ENCODE measurements around the gene NUBPL.
"Not testable (repeated sequence)": the region's sequence is repeated elsewhere in the genome, so short reads cannot be mapped to it uniquely, and the experiment has no call there.

Gene NUBPL

GRCh38 chr14:31887929-31888580, 326.9 kb downstream of the NUBPL start:
- no peaks in the 10 kb centered on the region for H3K36me3 ChIP-seq

GRCh38 chr14:31889297-31889696, 328.1 kb downstream of the NUBPL start:
- H3K9me3 ChIP-seq: no peaks in the 10 kb centered on the region
- no peak for TF ChIP-seq CTCF (IDR thresholded peaks at IDR 0.05)
- no peak overlapping the region for H3K4me3 ChIP-seq (ENCODE audit: low read depth in 1 of 2, low read length in 1 of 2)
- no peaks in the 10 kb centered on the region for H3K27me3 ChIP-seq
- H3K4me1 ChIP-seq (ENCODE audit: control insufficient read depth in 1 of 2, insufficient read depth in 1 of 2, low read depth in 1 of 2, low read length in 1 of 2): no peaks in the 10 kb centered on the region
- H3K36me3 ChIP-seq: no peaks in the 10 kb centered on the region
- H3K27ac ChIP-seq: no peak overlapping the region

More at GRCh38 chr14:31887929-31888580, 326.9 kb downstream of the NUBPL start:
- Histone ChIP-seq H3K27ac (no peak overlapping the region), H3K27me3 (no peaks in the 10 kb centered on the region), H3K4me3 (ENCODE audit: low read depth in 1 of 2, low read length in 1 of 2) (no peak overlapping the region), H3K9me3 (no peaks in the 10 kb centered on the region), H3K4me1 (ENCODE audit: control insufficient read depth in 1 of 2, insufficient read depth in 1 of 2, low read depth in 1 of 2, low read length in 1 of 2) (no peaks in the 10 kb centered on the region)
- TF ChIP-seq CTCF (IDR thresholded peaks at IDR 0.05): no peak

GRCh38 chr14:31890202-31890601, 329.0 kb downstream of the NUBPL start:
- not testable (repeated sequence) for H3K36me3 ChIP-seq; H3K27ac ChIP-seq; H3K4me1 ChIP-seq (ENCODE audit: control insufficient read depth in 1 of 2, insufficient read depth in 1 of 2, low read depth in 1 of 2, low read length in 1 of 2); H3K4me3 ChIP-seq (ENCODE audit: low read depth in 1 of 2, low read length in 1 of 2); H3K27me3 ChIP-seq; H3K9me3 ChIP-seq

GRCh38 chr14:31893221-31893757, 332.1 kb downstream of the NUBPL start:
- H3K36me3 ChIP-seq: no peaks in the 10 kb centered on the region
- no peaks in the 10 kb centered on the region for H3K9me3 ChIP-seq
- H3K27me3 ChIP-seq: no peaks in the 10 kb centered on the region
- TF ChIP-seq CTCF (IDR thresholded peaks at IDR 0.05): no peak
- no peaks in the 10 kb centered on the region for H3K4me1 ChIP-seq (ENCODE audit: control insufficient read depth in 1 of 2, insufficient read depth in 1 of 2, low read depth in 1 of 2, low read length in 1 of 2)
- no peak overlapping the region for H3K4me3 ChIP-seq (ENCODE audit: low read depth in 1 of 2, low read length in 1 of 2)
- no peak overlapping the region for H3K27ac ChIP-seq

- no peak for TF ChIP-seq CTCF (IDR thresholded peaks at IDR 0.05)
- H3K4me3 ChIP-seq (ENCODE audit: low read depth in 1 of 2, low read length in 1 of 2): no peak overlapping the region
- H3K36me3 ChIP-seq: no peaks in the 10 kb centered on the region
- no peaks in the 10 kb centered on the region for H3K27me3 ChIP-seq
- no peak overlapping the region for H3K27ac ChIP-seq
- no peaks in the 10 kb centered on the region for H3K9me3 ChIP-seq
- H3K4me1 ChIP-seq (ENCODE audit: control insufficient read depth in 1 of 2, insufficient read depth in 1 of 2, low read depth in 1 of 2, low read length in 1 of 2): no peaks in the 10 kb centered on the region
These were observed 333.1 kb downstream of the NUBPL start for GRCh38 chr14:31894351-31894750.

GRCh38 chr14:31895206-31895605, 334.0 kb downstream of the NUBPL start:
- H3K27ac ChIP-seq: no peak overlapping the region
- no peaks in the 10 kb centered on the region for H3K27me3 ChIP-seq
- no peak for TF ChIP-seq CTCF (IDR thresholded peaks at IDR 0.05)
- H3K4me3 ChIP-seq (ENCODE audit: low read depth in 1 of 2, low read length in 1 of 2): no peak overlapping the region
- no peaks in the 10 kb centered on the region for H3K36me3 ChIP-seq
- no peaks in the 10 kb centered on the region for H3K9me3 ChIP-seq
- H3K4me1 ChIP-seq (ENCODE audit: control insufficient read depth in 1 of 2, insufficient read depth in 1 of 2, low read depth in 1 of 2, low read length in 1 of 2): no peaks in the 10 kb centered on the region

Data from neutrophil (primary cell).